ENCODE measurements around the gene PIPOX. TPM values are rescaled to one million over a fixed set of nuclear protein-coding genes. Genes with fewer than 3 reads are reported as not detected.

PIPOX gene
- total RNA-seq, 2 donors from 2014 or later = 1.8 to 5.9 TPM

- TF ChIP-seq CTCF (conservative IDR thresholded peaks at IDR 0.05) = no peak
- Mint-ChIP-seq H3K4me3 (no peak overlapping the region), H3K9me3 (no peaks in the 10 kb centered on the region), H3K27ac (no peak overlapping the region), H3K36me3 (ENCODE audit: low read depth) (peaks cover 40% of the 10 kb centered on the region), H3K4me1 (peaks cover 22% of the 10 kb centered on the region), H3K27me3 (ENCODE audit: insufficient read depth) (no peaks in the 10 kb centered on the region)
- Histone ChIP-seq H3K27me3 (ENCODE audit: control insufficient read depth, insufficient read depth, low read length, poor library complexity, severe bottlenecking) (no peaks in the 10 kb centered on the region), H3K9ac (ENCODE audit: extremely low read depth, low read length, poor library complexity, severe bottlenecking) (no peak overlapping the region), H3K36me3 (ENCODE audit: control insufficient read depth, insufficient read depth, low read length) (peaks cover 21% of the 10 kb centered on the region), H3K9me3 (ENCODE audit: control insufficient read depth, low read length) (no peaks in the 10 kb centered on the region), H3K4me3 (ENCODE audit: low read length) (no peak overlapping the region), H3K27ac (ENCODE audit: low read depth, low read length) (peak overlapping the region; percentile 90), H3K4me1 (ENCODE audit: control insufficient read depth, insufficient read depth, low read length) (peaks cover 16% of the 10 kb centered on the region)
- 69 to 75% methylated on average over 4 of the region's 4 CpGs for WGBS, 2 experiments (ENCODE audit: insufficient coverage in 1 of 2, insufficient read length in 1 of 2)
- DNase-seq = no peak
These were observed 47.2 kb downstream of the PIPOX start for GRCh38 chr17:29090108-29090507.

GRCh38 chr17:29090750-29091605, 48.0 kb downstream of the PIPOX start:
- no peaks in the 10 kb centered on the region for H3K27me3 Mint-ChIP-seq (ENCODE audit: insufficient read depth)
- Histone ChIP-seq H3K27ac (ENCODE audit: low read depth, low read length) (peak overlapping the region; percentile 90), H3K9ac (ENCODE audit: extremely low read depth, low read length, poor library complexity, severe bottlenecking) (no peak overlapping the region), H3K4me1 (ENCODE audit: control insufficient read depth, insufficient read depth, low read length) (peaks cover 13% of the 10 kb centered on the region), H3K9me3 (ENCODE audit: control insufficient read depth, low read length) (no peaks in the 10 kb centered on the region), H3K4me3 (ENCODE audit: low read length) (no peak overlapping the region), H3K36me3 (ENCODE audit: control insufficient read depth, insufficient read depth, low read length) (peaks cover 21% of the 10 kb centered on the region), H3K27me3 (ENCODE audit: control insufficient read depth, insufficient read depth, low read length, poor library complexity, severe bottlenecking) (no peaks in the 10 kb centered on the region)
- 75 to 77% methylated on average over 8 to 11 of the region's 12 CpGs for WGBS, 2 experiments (ENCODE audit: insufficient coverage in 1 of 2, insufficient read length in 1 of 2)
- peaks cover 38% of the 10 kb centered on the region for H3K36me3 Mint-ChIP-seq (ENCODE audit: low read depth)
- TF ChIP-seq CTCF (conservative IDR thresholded peaks at IDR 0.05) = peak; percentile 32
- H3K27ac Mint-ChIP-seq = no peak overlapping the region
- no peaks in the 10 kb centered on the region for H3K9me3 Mint-ChIP-seq
- H3K4me1 Mint-ChIP-seq = peaks cover 18% of the 10 kb centered on the region
- DNase-seq = peak; percentile 78
- no peak overlapping the region for H3K4me3 Mint-ChIP-seq

GRCh38 chr17:29091606-29092289, 48.8 kb downstream of the PIPOX start:
- no peak for DNase-seq
- H3K4me1 ChIP-seq (ENCODE audit: control insufficient read depth, insufficient read depth, low read length) = peaks cover 13% of the 10 kb centered on the region
- no peak overlapping the region for H3K27ac Mint-ChIP-seq
- H3K4me3 ChIP-seq (ENCODE audit: low read length) = no peak overlapping the region
- no peaks in the 10 kb centered on the region for H3K9me3 ChIP-seq (ENCODE audit: control insufficient read depth, low read length)
- 81 to 95% methylated on average over 4 to 13 of the region's 13 CpGs for WGBS, 2 experiments (ENCODE audit: insufficient coverage in 1 of 2, insufficient read length in 1 of 2)
- H3K4me1 Mint-ChIP-seq = peaks cover 17% of the 10 kb centered on the region
- no peaks in the 10 kb centered on the region for H3K27me3 ChIP-seq (ENCODE audit: control insufficient read depth, insufficient read depth, low read length, poor library complexity, severe bottlenecking)
- H3K36me3 Mint-ChIP-seq (ENCODE audit: low read depth) = peaks cover 34% of the 10 kb centered on the region
- H3K27ac ChIP-seq (ENCODE audit: low read depth, low read length) = peak overlapping the region; percentile 63
- H3K9me3 Mint-ChIP-seq = no peaks in the 10 kb centered on the region
- H3K4me3 Mint-ChIP-seq = no peak overlapping the region
- H3K36me3 ChIP-seq (ENCODE audit: control insufficient read depth, insufficient read depth, low read length) = peaks cover 21% of the 10 kb centered on the region
- no peak overlapping the region for H3K9ac ChIP-seq (ENCODE audit: extremely low read depth, low read length, poor library complexity, severe bottlenecking)
- no peak for TF ChIP-seq CTCF (conservative IDR thresholded peaks at IDR 0.05)
- H3K27me3 Mint-ChIP-seq (ENCODE audit: insufficient read depth) = no peaks in the 10 kb centered on the region

Data from endodermal cell (in vitro differentiated cells).